PC-3 (cell line): Measurements from ENCODE around the gene UBL7. TPM values are rescaled to one million over a fixed set of nuclear protein-coding genes. Genes with fewer than 3 reads are reported as not detected.
"Not testable (repeated sequence)": the region's sequence is repeated elsewhere in the genome, so short reads cannot be mapped to it uniquely, and the experiment has no call there.

Source experiments
- ATAC-seq: fragments of 200-7000 bp; cut with Tn5 transposase; 2 replicates; pipeline ENCODE4 v1.9.1; 2020; ENCODE audit warnings: mild to moderate bottlenecking, moderate library complexity
- BruUV-seq: library from RNA; stranded (reverse); fragments of 400-500 nt; replicated peaks from 2 replicates; lab custom pipeline; 2021; lab: Mats Ljungman, UMichigan
- CTCF ChIA-PET: fragments of 300-600 bp; sonication (Branson Sonifier 250); formaldehyde crosslinking; loops from one replicate; lab custom pipeline; 2022; ENCODE audit warnings: antibody characterized with exemption; lab: Charles Lee
- POLR2A ChIA-PET: fragments of 300-600 bp; sonication (Branson Sonifier 250); formaldehyde crosslinking; loops from one replicate; lab custom pipeline; 2022; ENCODE audit warnings: antibody characterized with exemption; ENCODE audit not compliant: unreplicated experiment; lab: Charles Lee
- DNase-seq: peaks from one replicate; pipeline ENCODE4 v3.0.0-alpha.2; 2015
- H2AFZ ChIP-seq: fragments of 300-600 bp; sonication (generic); 2 replicates; pipeline ENCODE4 v1.6.0; 2016; ENCODE audit warnings: antibody characterized with exemption, low read length
- H3F3A ChIP-seq: fragments of 300-600 bp; sonication (generic); one replicate; pipeline ENCODE4 v1.6.0; 2017; ENCODE audit warnings: antibody characterized with exemption, low read length, control low read depth, mild to moderate bottlenecking; ENCODE audit not compliant: unreplicated experiment
- H3K27ac ChIP-seq: fragments of 300-600 bp; sonication (generic); 2 replicates; pipeline ENCODE4 v1.5.1; 2016; ENCODE audit warnings: mild to moderate bottlenecking, low read length
- H3K27me3 ChIP-seq: fragments of 300-600 bp; sonication (generic); 2 replicates; pipeline ENCODE4 v1.6.1; 2016; ENCODE audit warnings: low read length, mixed read lengths
- H3K36me3 ChIP-seq: fragments of 300-600 bp; sonication (generic); 2 replicates; pipeline ENCODE4 v1.6.1; 2016; ENCODE audit warnings: low read depth, mixed run types, low read length, mixed read lengths
- H3K4me1 ChIP-seq: fragments of 300-600 bp; sonication (generic); 2 replicates; pipeline ENCODE4 v1.5.1; 2016; ENCODE audit warnings: low read length; ENCODE audit not compliant: insufficient read depth
- H3K4me2 ChIP-seq: fragments of 300-600 bp; sonication (generic); 2 replicates; pipeline ENCODE4 v1.6.0; 2016; ENCODE audit warnings: low read length
- H3K4me3 ChIP-seq: fragments of 300-600 bp; sonication (generic); 2 replicates; pipeline ENCODE4 v1.5.1; 2016; ENCODE audit warnings: mild to moderate bottlenecking, low read length, mixed read lengths
- H3K79me2 ChIP-seq: fragments of 300-600 bp; sonication (generic); 2 replicates; pipeline ENCODE4 v1.6.1; 2017; ENCODE audit warnings: low read length, mixed read lengths
- H3K9ac ChIP-seq: fragments of 300-600 bp; sonication (generic); 2 replicates; pipeline ENCODE4 v1.6.0; 2016; ENCODE audit warnings: mild to moderate bottlenecking, low read length
- H3K9me2 ChIP-seq: fragments of 300-600 bp; sonication (generic); replicated peaks from 2 replicates; pipeline ENCODE4 v1.6.1; 2016; ENCODE audit warnings: mixed run types, low read length, mixed read lengths
- H3K9me3 ChIP-seq: fragments of 300-600 bp; sonication (generic); 2 replicates; pipeline ENCODE4 v1.6.1; 2016; ENCODE audit warnings: low read length, mixed read lengths
- H4K20me1 ChIP-seq: fragments of 300-600 bp; sonication (generic); 2 replicates; pipeline ENCODE4 v1.6.1; 2016; ENCODE audit warnings: low read length, mixed read lengths
- EZH2 ChIP-seq: fragments of 300-600 bp; sonication (generic); IDR thresholded peaks from one replicate; pipeline ENCODE4 v1.6.1; 2017; ENCODE audit warnings: antibody characterized with exemption, mild to moderate bottlenecking, low read length; ENCODE audit not compliant: unreplicated experiment
- EZH2phosphoT487 ChIP-seq: fragments of 300-600 bp; sonication (generic); IDR thresholded peaks from 2 replicates; pipeline ENCODE4 v1.6.1; 2018; ENCODE audit warnings: mild to moderate bottlenecking, antibody characterized with exemption, low read length, borderline replicate concordance
- intact Hi-C: fragments of 100-400 bp; cut with micrococcal nuclease; formaldehyde crosslinking; loops from 2 replicates; pipeline ENCODE4 v1.9.0; 2023
- total RNA-seq: library from RNA; depleted of rRNA; stranded (reverse); fragments of >200 nt; gene quantifications from 2 replicates; pipeline ENCODE4 v1.2.3, GENCODE V29; 2014
- TF ChIP-seq, protein P1 (sequence below): fragments of 300-600 bp; sonication (generic); conservative IDR thresholded peaks from 2 replicates; pipeline ENCODE4 v1.5.1; 2017; ENCODE audit warnings: antibody characterized with exemption, low read depth, mild to moderate bottlenecking, low read length

Gene UBL7
- total RNA-seq, 1 experiment from 2014 or later, result 57.1 TPM

GRCh38 chr15:74471621-74472020 is 10.7 kb upstream of the UBL7 start:
- POLR2A ChIA-PET, BruUV-seq: not testable (repeated sequence)

DNA sequence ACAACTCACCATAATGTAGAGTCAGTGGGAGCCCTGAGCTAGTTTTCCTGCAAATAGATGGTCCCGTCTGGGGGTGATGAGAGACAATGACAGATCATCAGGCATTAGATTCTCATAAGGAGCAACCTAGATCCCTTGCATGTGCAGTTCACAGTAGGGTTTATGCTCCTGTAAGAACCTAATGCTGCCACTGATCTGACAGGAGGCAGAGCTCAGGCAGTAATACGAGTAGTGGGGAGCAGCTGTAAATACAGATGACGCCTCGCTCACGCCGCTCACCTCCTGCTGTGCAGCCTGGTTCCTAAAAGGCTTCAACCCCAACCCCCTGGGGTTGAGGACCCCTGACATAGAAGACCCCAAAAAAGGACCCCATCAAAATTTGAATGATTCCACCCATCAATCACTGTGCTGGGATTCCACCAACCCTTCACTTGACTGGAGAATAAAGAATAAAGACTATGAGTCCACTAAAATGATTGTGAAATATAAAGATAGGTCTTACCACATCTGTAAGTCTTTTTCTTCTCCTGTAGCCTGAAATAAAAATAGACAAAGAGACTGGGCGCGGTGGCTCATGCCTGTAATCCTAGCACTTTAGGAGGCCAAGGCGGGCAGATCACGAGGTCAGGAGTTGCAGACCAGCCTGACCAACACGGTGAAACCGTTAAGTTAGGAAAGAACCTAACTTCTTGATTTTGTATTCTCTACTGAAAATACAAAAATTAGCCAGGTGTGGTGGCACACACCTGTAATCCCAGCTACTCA is 9.9 kb upstream of the UBL7 start:
- H3K9me3 ChIP-seq, result no peaks in the 10 kb centered on the region
- no peaks in the 10 kb centered on the region for H3K36me3 ChIP-seq
- no peak overlapping the region for H3K4me2 ChIP-seq
- TF ChIP-seq EZH2phosphoT487 (no peak), EZH2 (no peak)
- TF ChIP-seq, protein P1, sequence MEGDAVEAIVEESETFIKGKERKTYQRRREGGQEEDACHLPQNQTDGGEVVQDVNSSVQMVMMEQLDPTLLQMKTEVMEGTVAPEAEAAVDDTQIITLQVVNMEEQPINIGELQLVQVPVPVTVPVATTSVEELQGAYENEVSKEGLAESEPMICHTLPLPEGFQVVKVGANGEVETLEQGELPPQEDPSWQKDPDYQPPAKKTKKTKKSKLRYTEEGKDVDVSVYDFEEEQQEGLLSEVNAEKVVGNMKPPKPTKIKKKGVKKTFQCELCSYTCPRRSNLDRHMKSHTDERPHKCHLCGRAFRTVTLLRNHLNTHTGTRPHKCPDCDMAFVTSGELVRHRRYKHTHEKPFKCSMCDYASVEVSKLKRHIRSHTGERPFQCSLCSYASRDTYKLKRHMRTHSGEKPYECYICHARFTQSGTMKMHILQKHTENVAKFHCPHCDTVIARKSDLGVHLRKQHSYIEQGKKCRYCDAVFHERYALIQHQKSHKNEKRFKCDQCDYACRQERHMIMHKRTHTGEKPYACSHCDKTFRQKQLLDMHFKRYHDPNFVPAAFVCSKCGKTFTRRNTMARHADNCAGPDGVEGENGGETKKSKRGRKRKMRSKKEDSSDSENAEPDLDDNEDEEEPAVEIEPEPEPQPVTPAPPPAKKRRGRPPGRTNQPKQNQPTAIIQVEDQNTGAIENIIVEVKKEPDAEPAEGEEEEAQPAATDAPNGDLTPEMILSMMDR, result no peak
- H3K9me2 ChIP-seq, result no peaks in the 10 kb centered on the region
- no peak overlapping the region for H3K4me3 ChIP-seq
- ChIA-PET CTCF (no interaction called here), POLR2A (no interaction called here)
- ATAC-seq, result no peak
- BruUV-seq, result no TSS peak
- no peak overlapping the region for H3K9ac ChIP-seq
- intact Hi-C loops, result no loop called here
- no peak for DNase-seq
- H2AFZ ChIP-seq, result no peak overlapping the region
- H3K27ac ChIP-seq, result no peak overlapping the region
- H3K79me2 ChIP-seq, result no peaks in the 10 kb centered on the region
- H3F3A ChIP-seq, result no peaks in the 10 kb centered on the region
- no peaks in the 10 kb centered on the region for H4K20me1 ChIP-seq
- no peaks in the 10 kb centered on the region for H3K4me1 ChIP-seq
- H3K27me3 ChIP-seq, result no peaks in the 10 kb centered on the region

More at GRCh38 chr15:74471621-74472020, 10.7 kb upstream of the UBL7 start:
- H3K27me3 ChIP-seq, intact Hi-C loops, H3F3A ChIP-seq, H3K36me3 ChIP-seq, H2AFZ ChIP-seq, H3K79me2 ChIP-seq, H3K4me2 ChIP-seq, H3K9ac ChIP-seq, ATAC-seq, H4K20me1 ChIP-seq, H3K9me3 ChIP-seq, H3K4me3 ChIP-seq, DNase-seq, H3K9me2 ChIP-seq, H3K27ac ChIP-seq, H3K4me1 ChIP-seq, CTCF ChIA-PET: not testable (repeated sequence)

- no peaks in the 10 kb centered on the region for H3K4me1 ChIP-seq
- peaks cover 2% of the 10 kb centered on the region; the same call in 1 of the 2 replicates for H3K79me2 ChIP-seq
- no peak overlapping the region for H2AFZ ChIP-seq
- no peak overlapping the region for H3K27ac ChIP-seq
- no peaks in the 10 kb centered on the region for H3K9me2 ChIP-seq
- no TSS peak for BruUV-seq
- H3K9me3 ChIP-seq, result 0 out of 2 replicates have a peak, but pooled peaks cover 2% of the 10 kb centered on the region
- TF ChIP-seq EZH2, result no peak
- TF ChIP-seq, protein P1, result no peak
- TF ChIP-seq EZH2phosphoT487, result no peak
- peaks cover 2% of the 10 kb centered on the region; the same call in 1 of the 2 replicates for H3K36me3 ChIP-seq
- H3K27me3 ChIP-seq, result no peaks in the 10 kb centered on the region
- H3K4me3 ChIP-seq, result no peak overlapping the region
- DNase-seq, result no peak
- no peak overlapping the region for H3K9ac ChIP-seq
- POLR2A ChIA-PET, result no interaction called here
- H3F3A ChIP-seq, result no peaks in the 10 kb centered on the region
- intact Hi-C loops, result no loop called here
- H4K20me1 ChIP-seq, result no peaks in the 10 kb centered on the region
- no peak for ATAC-seq
- no peak overlapping the region for H3K4me2 ChIP-seq
- CTCF ChIA-PET, result no interaction called here
Observed at GRCh38 chr15:74468341-74469032, 7.5 kb upstream of the UBL7 start.
